Pancreas (tissue), 10 donors: ENCODE results near the gene PAIP1. TPM values are rescaled to one million over a fixed set of nuclear protein-coding genes. Genes with fewer than 3 reads are reported as not detected.
"Not testable (repeated sequence)": the region's sequence is repeated elsewhere in the genome, so short reads cannot be mapped to it uniquely, and the experiment has no call there.

Source experiments
- ATAC-seq, 4 donors: fragments of 200-7000 bp; cut with Tn5 transposase; one replicate each; pipeline versions ENCODE4 v1.8.0 to v1.9.1; 2020; ENCODE audit warnings: mild to moderate bottlenecking in 4 of 4, moderate library complexity in 4 of 4
- DNase-seq, 6 donors: peaks; one replicate each; pipeline ENCODE4 v3.0.0-alpha.2; 2020
- FAIRE-seq: peaks from 2 replicates; lab custom pipeline; 2012; peaks lifted over from hg19 to GRCh38; lab: Jason Lieb, UNC
- H3K27ac ChIP-seq, 4 donors: fragments of 200-600 bp; sonication (generic); 1 replicate in 3 of 4; 2 replicates in 1 of 4; pipeline versions ENCODE4 v1.5.0 to v1.8.0; 2020
- H3K27me3 ChIP-seq, 4 donors: fragments of 200-600 bp; one replicate each; pipeline ENCODE4 v1.8.0; 2021
- H3K36me3 ChIP-seq, 3 donors: fragments of 200-600 bp; sonication (generic) in 1 of 3; one replicate each; pipeline versions ENCODE4 v1.5.0 to v1.8.0; 2020 to 2021
- H3K4me1 ChIP-seq, 3 donors: fragments of 200-600 bp; one replicate each; pipeline ENCODE4 v1.8.0; 2021
- H3K4me3 ChIP-seq, 4 donors: fragments of 200-600 bp; sonication (generic) in 2 of 4; one replicate each; pipeline versions ENCODE4 v1.5.0 to v1.8.0; 2020 to 2021
- H3K9me3 ChIP-seq, 4 donors: fragments of 200-600 bp; one replicate each; pipeline ENCODE4 v1.8.0; 2021
- WGBS, 2 donors: extraction: QIAGEN DNeasy Blood & Tissue Kit; methylation state at CpG; one replicate each; pipeline ENCODE4 v1.1.7; 2013; 5-methylcytosine and 5-hydroxymethylcytosine counted together
- intact Hi-C, 3 donors: fragments of 100-400 bp; cut with DNase I; formaldehyde crosslinking; loops; one replicate each; pipeline versions ENCODE4 v1.11.1 to v1.14.2; 2022
- polyA plus RNA-seq, 2 donors: library from polyadenylated mRNA; stranded (reverse); fragments of 200-250 nt; gene quantifications; one replicate each; pipeline ENCODE4 v1.2.3, GENCODE V29; 2013
- total RNA-seq, 6 donors: library from RNA; stranded (reverse); fragmentation: NEBNext Ultra II Directional in 4 of 6; extraction: Animal tissue kit (Norgen Biotek cat#: 25700) in 4 of 6; gene quantifications; one replicate each; pipeline versions ENCODE4 v1.2.1 to v1.2.4, GENCODE V29; 2021 to 2023
- TF ChIP-seq, protein P1 (sequence below), 4 donors: fragments of 200-600 bp; sonication (generic) in 3 of 4; IDR thresholded peaks; one replicate each; pipeline versions ENCODE4 v1.5.0 to v1.8.0; 2021; ENCODE audit warnings: antibody characterized with exemption in 4 of 4
- donor health status: healthy with polysubstance abuse.
- donor health status: DM: no; HTN: no; CAD: no; lungs with moderate emphysema.
- donor health status: DM: no; HTN: no; CAD: no.
- donor health status: control.
- donor health status: control.
- donor health status: Bipolar disorder and iron deficiency.
- donor health status: DM: yes; HTN: yes; CAD: no.
- donor health status: DM: no; HTN: no; CAD: no.
- donor health status: DM: no; HTN: no; CAD: no.
- donor health status: DM: yes; HTN: yes; CAD: no.

The PAIP1 gene
- total and polyA plus RNA-seq, 8 donors: 22.4 to 43.9 (median 30.2) TPM

DNA sequence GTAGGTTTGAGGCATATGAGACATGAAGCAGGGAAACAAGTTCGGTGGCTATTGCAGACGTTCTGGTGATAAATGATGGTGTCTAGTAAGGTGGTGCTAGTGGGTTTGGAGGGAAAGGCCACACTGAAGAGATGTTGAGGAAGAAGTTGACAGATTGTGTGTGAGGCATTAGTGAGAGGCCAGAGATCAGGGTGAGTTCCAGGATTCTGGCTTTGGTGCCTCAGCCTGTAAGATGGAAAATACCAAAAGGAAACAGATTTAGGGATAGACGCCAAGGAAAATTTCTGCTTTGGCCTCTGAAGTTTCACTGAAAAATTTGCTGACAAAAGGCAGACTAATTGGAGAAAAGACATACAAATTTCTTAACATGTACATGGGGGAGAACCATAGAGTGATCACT, 6.4 kb upstream of the PAIP1 start:
- Histone ChIP-seq H3K27ac (no peak overlapping the region), H3K4me1 (no peaks in the 10 kb centered on the region), H3K4me3 (no peak overlapping the region), H3K9me3 (no peaks in the 10 kb centered on the region), H3K36me3 (no peaks in the 10 kb centered on the region), H3K27me3 (no peaks in the 10 kb centered on the region)
- ATAC-seq (no peak), FAIRE-seq (no peak), DNase-seq (no peak)
- TF ChIP-seq, protein P1, sequence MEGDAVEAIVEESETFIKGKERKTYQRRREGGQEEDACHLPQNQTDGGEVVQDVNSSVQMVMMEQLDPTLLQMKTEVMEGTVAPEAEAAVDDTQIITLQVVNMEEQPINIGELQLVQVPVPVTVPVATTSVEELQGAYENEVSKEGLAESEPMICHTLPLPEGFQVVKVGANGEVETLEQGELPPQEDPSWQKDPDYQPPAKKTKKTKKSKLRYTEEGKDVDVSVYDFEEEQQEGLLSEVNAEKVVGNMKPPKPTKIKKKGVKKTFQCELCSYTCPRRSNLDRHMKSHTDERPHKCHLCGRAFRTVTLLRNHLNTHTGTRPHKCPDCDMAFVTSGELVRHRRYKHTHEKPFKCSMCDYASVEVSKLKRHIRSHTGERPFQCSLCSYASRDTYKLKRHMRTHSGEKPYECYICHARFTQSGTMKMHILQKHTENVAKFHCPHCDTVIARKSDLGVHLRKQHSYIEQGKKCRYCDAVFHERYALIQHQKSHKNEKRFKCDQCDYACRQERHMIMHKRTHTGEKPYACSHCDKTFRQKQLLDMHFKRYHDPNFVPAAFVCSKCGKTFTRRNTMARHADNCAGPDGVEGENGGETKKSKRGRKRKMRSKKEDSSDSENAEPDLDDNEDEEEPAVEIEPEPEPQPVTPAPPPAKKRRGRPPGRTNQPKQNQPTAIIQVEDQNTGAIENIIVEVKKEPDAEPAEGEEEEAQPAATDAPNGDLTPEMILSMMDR (IDR thresholded peaks at IDR 0.05): no peak
- intact Hi-C loops: no loop called here
- 51 to 53% methylated on average over 3 of the region's 3 CpGs for WGBS, 2 donors

DNA sequence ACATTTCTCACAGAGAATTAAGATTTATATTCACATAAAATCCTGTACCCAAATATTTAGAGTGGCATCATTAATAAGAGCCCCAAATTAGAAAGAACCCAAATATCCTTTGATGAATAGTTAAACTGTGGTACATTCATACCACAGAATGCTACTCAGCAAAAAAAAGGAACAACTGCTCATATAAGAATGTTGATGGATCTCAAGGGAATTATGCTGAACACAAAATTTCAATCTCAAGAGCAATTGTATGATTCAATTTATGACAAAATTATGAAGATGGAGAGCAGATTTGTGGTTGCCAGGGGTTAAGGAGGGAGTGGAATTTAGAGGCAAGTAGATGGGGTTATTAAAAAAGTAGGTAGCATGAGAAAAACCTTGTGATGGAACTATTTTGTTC, 4.5 kb upstream of the PAIP1 start:
- ATAC-seq: no peak
- Histone ChIP-seq H3K36me3 (no peaks in the 10 kb centered on the region), H3K27me3 (no peaks in the 10 kb centered on the region), H3K4me1 (no peaks in the 10 kb centered on the region), H3K9me3 (no peaks in the 10 kb centered on the region), H3K4me3 (no peak overlapping the region), H3K27ac (no peak overlapping the region)
- TF ChIP-seq, protein P1 (IDR thresholded peaks at IDR 0.05): no peak
- intact Hi-C loops: no loop called here
- DNase-seq: no peak
- FAIRE-seq: no peak

DNA sequence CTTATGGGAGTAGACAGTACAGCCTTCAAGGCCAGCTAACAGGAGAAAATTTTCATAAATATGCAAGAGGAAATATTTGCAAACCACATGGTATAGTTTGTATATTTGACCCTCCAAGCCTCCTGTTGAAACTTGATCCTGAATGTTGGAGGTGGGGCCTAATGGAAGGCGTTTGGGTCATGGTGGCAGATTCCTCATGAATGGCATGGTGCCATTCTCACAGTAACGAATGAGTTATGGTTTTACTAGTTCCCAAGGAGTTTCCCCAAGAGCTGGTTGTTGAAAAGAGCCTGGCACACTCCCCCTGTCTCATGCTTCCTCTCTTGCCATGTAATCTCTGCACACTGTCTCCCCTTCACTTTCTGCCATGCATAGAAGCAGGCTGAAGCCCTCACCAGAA, 3.3 kb upstream of the PAIP1 start:
- DNase-seq (no peak), FAIRE-seq (no peak), ATAC-seq (no peak)
- no peak overlapping the region for H3K27ac ChIP-seq
- H3K27me3 ChIP-seq: no peaks in the 10 kb centered on the region
- peaks cover 5 to 6% (median 6%) of the 10 kb centered on the region in 3 donors for H3K4me1 ChIP-seq
- H3K9me3 ChIP-seq: no peaks in the 10 kb centered on the region
- intact Hi-C loops: no loop called here
- H3K36me3 ChIP-seq: no peaks in the 10 kb centered on the region
- 30 to 34% methylated on average over 2 of the region's 2 CpGs for WGBS, 2 donors
- TF ChIP-seq, protein P1 (IDR thresholded peaks at IDR 0.05): no peak
- no peak overlapping the region for H3K4me3 ChIP-seq

DNA sequence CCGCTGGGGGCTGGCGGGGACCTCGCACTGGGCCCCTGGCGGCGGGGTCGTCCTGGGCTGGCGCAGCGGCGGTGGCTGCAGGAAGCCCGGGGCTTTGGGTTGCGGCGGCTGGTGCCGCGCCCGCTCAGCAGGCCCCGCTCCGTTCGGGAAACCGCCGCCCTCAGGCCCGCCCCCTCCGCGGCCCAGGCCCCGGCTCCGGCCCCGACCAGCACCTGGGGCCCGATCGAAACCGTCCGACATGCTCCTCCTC, 345 bp downstream of the PAIP1 start:
- WGBS, 2 donors: 0% methylated on average over 2 to 29 of the region's 30 CpGs
- H3K9me3 ChIP-seq, H3K36me3 ChIP-seq, intact Hi-C loops, H3K27me3 ChIP-seq, FAIRE-seq: not testable (repeated sequence)
- H3K27ac ChIP-seq: peak overlapping the region; percentile 88 to 96 (median 94)
- peaks cover 14 to 28% (median 22%) of the 10 kb centered on the region in 3 donors for H3K4me1 ChIP-seq
- DNase-seq (peak in 2 of 6 donors; percentile 87 to 89), ATAC-seq (peak; percentile 90 to 94 (median 92))
- peak overlapping the region; percentile 45 to 85 (median 80) for H3K4me3 ChIP-seq

DNA sequence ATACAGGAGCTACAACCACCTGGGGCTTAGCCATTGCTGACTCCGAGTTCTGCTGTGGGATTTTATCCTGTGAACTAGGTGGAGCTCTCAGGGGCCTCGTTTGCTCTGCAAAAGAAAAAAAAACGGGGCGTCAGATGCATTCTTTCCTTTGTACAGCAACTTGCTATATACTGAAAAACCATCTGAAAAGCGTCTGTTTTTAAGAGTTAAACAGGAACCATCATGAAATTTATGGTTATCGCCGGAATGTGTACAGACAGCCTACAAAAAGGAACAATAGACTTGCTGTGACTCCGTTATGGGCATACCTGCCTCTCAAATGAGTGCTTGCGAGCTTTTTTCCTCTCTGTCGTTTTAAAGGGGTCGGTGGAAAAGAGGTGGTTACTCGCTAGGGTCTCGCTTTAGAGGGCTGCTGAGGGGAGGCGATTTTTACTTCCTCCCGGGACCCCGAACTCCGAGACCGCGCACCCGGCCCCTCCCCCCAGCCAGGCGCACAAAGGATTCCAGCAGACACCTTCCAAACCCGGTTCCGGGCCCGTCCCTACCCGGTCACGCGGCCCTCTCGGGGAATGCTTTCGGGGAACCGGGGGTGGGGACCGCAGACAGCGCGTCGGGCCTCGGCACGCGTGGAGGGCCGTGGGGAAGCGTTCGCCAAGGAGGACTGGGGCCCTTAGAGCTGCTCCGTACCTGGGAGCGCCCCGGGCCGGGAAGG, 826 bp downstream of the PAIP1 start:
- no peaks in the 10 kb centered on the region for H3K27me3 ChIP-seq
- intact Hi-C loops: no loop called here
- peak in 3 of 4 donors; percentile 1 to 57 (median 56) for ATAC-seq
- H3K36me3 ChIP-seq: no peaks in the 10 kb centered on the region
- peak; percentile 29 to 81 (median 66) for DNase-seq
- no peak for FAIRE-seq
- peak overlapping the region; percentile 88 to 96 (median 94) for H3K27ac ChIP-seq
- H3K4me3 ChIP-seq: peak overlapping the region; percentile 45 to 85 (median 80)
- TF ChIP-seq, protein P1 (IDR thresholded peaks at IDR 0.05): no peak
- H3K9me3 ChIP-seq: no peaks in the 10 kb centered on the region
- WGBS, 2 donors: 0 to 1% methylated on average over 44 of the region's 44 CpGs
- peaks cover 14 to 28% (median 22%) of the 10 kb centered on the region in 3 donors for H3K4me1 ChIP-seq
